Measurements from ENCODE around the gene NPTX1.

NPTX1 gene

GRCh38 chr17:80449194-80449929, 27.0 kb downstream of the NPTX1 start:
- no peak for TF ChIP-seq CTCF (IDR thresholded peaks at IDR 0.05; ENCODE audit: low read depth, low read length, missing control alignments)
- H3K4me3 ChIP-seq (ENCODE audit: low read depth, low read length) = no peak overlapping the region
- no peak for DNase-seq (ENCODE audit: low read depth)

DNA sequence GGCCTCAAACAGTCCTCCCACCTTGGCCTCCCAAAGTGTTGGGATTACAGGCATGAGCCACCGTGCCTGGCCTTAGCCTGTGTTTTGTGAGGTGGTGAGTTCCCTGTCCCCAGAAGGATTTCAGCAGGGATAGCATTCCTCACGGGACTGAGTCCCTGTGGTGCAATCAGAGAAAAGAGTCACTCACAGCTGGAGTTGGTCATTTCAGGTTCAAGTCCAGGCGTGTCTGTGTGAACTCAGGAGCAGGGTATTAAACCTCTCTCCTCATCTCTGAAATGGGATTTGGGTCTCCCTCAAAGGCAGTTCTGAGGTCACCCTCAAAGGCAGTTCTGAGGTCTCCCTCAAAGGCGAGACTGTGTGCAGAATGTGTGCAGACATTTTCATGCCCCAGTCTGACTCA, 28.6 kb downstream of the NPTX1 start:
- no peak for TF ChIP-seq CTCF (IDR thresholded peaks at IDR 0.05; ENCODE audit: low read depth, low read length, missing control alignments)
- no peak for DNase-seq (ENCODE audit: low read depth)

DNA sequence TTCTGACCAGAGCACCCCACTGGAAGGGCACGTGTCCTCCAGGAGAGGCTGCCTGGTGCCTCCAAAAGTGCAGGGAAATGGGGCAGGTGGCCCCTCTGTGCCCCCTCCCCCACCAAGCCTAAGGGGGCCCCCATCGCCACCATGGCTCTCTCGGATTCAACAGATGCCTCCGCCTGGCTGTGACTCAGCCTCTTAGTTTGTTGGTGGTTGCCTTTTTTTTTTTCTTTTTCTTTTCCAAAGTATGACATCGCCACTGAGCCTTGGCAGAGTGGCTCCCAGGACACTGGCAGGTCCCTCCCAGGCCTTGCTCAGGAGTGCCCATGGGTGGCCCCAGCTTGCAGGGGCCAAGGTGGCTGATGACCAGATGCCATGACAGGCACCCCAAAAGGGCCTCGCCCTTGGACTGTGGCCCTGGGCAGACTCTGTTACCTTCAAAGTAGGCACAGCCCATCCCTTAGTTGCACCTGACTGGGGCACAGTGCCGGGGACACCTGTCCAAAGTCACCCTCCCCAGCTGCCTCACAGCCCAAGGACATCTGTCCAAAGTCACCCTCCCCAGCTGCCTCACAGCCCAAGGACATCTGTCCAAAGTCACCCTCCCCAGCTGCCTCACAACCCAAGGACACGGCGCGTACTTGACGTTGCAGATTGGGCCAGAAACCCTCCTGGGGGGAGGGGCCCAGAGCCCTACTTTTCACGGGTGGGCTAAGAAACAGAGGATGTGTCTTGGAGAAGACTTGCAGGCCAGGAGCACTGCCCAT, 29.6 kb downstream of the NPTX1 start:
- no peak for DNase-seq (ENCODE audit: low read depth)
- no peak for TF ChIP-seq CTCF (IDR thresholded peaks at IDR 0.05; ENCODE audit: low read depth, low read length, missing control alignments)
- no peak overlapping the region for H3K4me3 ChIP-seq (ENCODE audit: low read depth, low read length)

More for the DNA sequence above, 28.6 kb downstream of the NPTX1 start:
- no peak overlapping the region for H3K4me3 ChIP-seq (ENCODE audit: low read depth, low read length)

DNA sequence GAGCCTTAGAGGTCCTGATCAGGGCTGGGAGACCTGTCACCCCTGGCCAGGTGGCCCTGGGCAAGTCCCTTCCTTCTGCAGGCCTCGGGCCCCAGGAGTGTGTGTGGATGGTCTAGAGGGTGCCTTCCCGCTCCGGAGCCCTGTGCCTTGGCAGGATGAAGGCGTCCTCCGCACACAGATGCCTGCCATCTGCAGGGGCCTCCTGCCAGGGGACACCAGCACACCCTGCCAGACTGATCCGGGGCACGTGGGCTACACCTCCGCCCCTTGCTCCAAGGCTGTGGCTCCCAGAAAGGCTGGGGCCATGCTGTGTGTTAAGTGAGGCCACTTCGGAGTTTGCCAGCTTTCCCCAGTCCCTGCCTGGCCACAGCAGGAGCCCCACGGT, 30.7 kb downstream of the NPTX1 start:
- no peak overlapping the region for H3K4me3 ChIP-seq (ENCODE audit: low read depth, low read length)
- no peak for DNase-seq (ENCODE audit: low read depth)
- TF ChIP-seq CTCF (IDR thresholded peaks at IDR 0.05; ENCODE audit: low read depth, low read length, missing control alignments) = no peak

- DNase-seq (ENCODE audit: low read depth) = no peak
- no peak overlapping the region for H3K4me3 ChIP-seq (ENCODE audit: low read depth, low read length)
- no peak for TF ChIP-seq CTCF (IDR thresholded peaks at IDR 0.05; ENCODE audit: low read depth, low read length, missing control alignments)
These were observed 31.2 kb downstream of the NPTX1 start for GRCh38 chr17:80445007-80445725.

GRCh38 chr17:80444644-80444979, 31.8 kb downstream of the NPTX1 start:
- TF ChIP-seq CTCF (IDR thresholded peaks at IDR 0.05; ENCODE audit: low read depth, low read length, missing control alignments) = no peak
- DNase-seq (ENCODE audit: low read depth) = no peak

More at GRCh38 chr17:80444644-80444979, 31.8 kb downstream of the NPTX1 start:
- no peak overlapping the region for H3K4me3 ChIP-seq (ENCODE audit: low read depth, low read length)

Data from GM12864 (cell line).